NAMALWA (cell line): ENCODE results near the gene NEUROG1.
A peak's percentile ranks its signal among the peaks of the same experiment; 100 is the strongest.

Experiments used
- DNase-seq: peaks from one replicate; pipeline ENCODE4 v3.0.0-alpha.2; 2015; ENCODE audit warnings: low spot score

Gene NEUROG1, protein sequence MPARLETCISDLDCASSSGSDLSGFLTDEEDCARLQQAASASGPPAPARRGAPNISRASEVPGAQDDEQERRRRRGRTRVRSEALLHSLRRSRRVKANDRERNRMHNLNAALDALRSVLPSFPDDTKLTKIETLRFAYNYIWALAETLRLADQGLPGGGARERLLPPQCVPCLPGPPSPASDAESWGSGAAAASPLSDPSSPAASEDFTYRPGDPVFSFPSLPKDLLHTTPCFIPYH

DNA sequence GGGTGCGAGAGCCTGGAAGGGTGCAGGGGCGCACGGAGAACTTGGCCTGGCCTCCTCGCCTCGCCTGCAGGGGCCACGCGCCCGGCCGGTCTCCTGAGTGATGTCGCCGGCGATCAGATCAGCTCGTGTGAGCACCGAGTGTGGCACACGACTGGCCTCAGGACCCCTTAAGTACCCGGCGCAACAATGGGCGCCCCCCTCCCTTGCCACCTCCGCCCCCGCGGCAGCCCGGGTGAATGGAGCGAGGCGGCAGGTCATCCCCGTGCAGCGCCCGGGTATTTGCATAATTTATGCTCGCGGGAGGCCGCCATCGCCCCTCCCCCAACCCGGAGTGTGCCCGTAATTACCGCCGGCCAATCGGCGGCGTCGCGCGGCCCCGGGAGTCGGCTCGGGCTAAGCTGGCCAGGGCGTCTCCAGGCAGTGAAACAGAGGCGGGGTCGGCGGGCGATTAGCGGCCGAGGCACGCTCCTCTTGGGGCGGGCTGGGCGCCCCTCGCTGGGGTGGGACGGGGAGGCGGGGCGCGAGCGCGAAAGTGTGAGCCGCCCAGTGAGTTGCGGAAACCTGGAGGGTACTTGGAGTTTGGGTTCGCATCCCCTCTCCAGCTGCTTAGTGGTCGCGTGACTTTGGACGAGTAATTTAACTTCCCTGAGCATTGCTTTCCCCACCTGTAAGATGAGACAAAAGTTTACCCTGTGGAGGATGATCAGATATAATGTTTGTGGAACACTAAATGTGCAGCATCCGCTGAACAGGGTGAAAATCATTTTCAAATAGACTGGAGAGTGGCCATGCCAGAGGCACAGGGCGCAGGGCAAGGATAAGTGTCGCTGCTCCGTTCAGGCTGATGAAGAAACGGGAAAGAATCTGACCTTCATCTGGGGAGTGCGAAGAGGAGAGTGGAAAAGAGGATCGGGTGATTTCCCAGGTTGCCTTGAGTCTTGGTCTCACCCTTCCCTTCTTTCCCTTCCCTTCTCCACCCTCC lies at the start of gene NEUROG1:
Gene NEUROG1, minus strand, starts transcription at position 145 of the 982 bp plus-strand sequence. CDS start 274 bp downstream, outside the sequence.
- DNase-seq, result no peak

DNA sequence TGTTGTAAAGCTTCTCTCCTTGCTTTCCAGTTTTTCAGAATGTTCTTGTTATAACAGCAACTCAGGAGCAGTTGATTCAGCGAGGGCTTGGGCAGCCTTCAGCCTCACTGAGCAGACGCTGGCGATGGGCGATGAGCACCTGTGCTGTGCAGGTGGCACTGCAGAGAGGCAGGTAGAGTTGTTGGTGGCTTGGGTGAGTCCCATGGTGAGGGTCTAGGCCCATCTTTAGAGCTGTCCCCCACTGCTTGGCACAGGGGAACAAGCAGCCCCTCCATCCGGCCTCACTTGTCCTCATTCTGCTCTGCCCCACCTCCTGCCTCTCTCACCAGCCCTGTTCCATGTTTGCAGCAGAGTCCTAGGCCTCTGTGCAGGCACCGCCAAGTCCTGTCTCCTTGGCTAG lies 49.2 kb upstream of the NEUROG1 start:
- no peak for DNase-seq

DNA sequence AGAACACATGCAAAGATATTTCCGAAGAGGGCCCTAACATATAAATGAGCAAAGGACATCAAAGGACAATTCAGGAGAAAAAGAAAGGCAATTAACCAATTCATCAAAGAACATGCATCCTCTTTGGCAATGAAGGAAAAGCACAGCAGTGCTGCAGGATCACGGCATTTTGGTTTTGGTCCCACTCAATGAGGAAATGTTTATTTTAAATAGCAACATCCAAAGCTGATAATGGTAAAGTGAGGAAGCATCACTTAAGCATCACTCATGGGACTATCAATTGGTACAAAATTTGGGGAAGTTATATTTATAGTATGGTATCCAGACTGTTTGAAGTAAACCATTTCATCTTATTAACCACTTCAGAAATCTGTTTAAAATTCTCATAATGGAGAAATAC lies 48.5 kb upstream of the NEUROG1 start:
- DNase-seq, result no peak

DNA sequence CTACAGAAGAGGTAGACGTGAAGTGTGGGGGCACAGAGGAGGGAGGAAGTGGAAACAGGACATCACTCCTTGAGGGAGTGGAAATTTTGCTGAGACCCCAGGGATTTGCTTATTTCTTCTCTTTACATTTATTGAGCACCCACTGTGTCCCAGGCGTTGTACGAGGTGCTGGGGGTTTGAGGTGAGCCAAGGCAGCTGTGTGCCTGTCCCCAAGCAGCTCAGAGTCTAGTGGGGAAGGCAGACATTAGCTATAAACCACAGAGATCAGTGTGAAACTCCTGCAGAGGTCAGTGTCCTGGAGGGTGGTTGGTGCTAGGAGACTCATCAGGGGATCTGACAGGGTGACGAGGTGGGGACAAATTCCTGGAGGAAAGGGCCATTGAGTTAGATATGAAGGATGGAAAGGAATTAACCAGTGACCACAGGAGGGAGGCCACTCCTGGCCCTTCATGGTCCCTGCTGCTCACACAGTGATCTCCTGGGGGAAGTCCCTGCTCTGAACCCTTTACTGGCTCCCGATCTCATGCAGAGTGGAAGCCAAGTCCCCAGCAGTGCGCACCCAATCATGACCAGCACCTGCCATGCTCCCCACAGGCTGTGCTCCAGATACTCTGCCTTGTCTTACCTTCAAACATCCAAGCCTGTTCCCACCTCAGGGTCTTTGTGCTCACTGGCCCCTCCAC lies 46.5 kb upstream of the NEUROG1 start:
- no peak for DNase-seq

DNA sequence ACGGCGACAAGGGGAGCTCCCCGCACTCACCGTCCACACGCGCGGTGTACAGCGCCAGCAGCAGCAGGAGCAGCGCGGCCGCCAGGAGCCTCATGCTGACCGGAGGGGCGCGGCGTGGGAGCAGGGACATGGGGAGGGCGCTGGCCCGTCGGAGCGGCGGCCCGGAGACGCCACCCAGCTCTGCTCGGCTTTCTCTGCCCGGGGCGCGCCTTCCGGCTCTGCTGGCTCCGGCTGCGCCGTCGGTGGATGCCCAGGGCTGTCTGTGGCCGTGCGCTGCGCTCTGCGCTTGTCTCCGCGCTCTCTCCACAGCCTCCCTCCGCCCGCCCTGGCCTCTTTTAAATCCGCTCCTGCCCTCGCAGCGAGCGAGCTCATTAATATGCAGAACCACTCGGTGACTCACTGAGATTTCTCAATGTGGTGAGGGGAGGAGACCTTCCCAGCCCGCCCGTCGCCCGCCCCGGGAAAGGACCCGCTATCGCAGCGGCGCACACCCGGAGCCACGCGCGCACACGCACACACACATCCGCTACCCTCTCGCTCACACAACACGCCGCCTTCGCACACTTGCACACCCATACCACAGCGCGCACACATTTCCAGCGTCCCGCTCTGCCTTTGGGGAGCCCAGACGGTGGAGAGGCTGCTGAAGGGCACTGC lies 43.0 kb upstream of the NEUROG1 start, which contains the start of gene CXCL14:
Gene CXCL14, minus strand, starts transcription at position 307 of the 657 bp plus-strand sequence. Its CDS starts 213 bp downstream, at position 94.
- no peak for DNase-seq

DNA sequence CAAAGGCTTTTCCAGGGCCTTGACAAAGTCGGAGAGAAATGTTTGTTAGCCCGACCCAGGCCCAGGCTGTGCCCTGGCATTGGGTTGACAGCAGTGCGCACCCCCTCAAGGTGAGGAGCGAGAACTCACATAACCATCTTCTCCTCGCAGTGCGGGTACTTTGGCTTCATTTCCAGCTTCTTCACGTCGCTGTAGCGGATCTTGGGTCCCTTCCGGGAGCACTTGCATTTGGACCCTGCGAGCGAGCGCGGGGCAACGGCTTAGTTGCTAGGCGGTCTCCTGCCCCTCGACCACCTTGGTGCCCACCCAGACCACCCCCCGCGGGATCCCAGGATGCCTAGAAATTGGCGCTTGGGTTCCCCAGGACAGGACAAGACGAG lies 42.5 kb upstream of the NEUROG1 start:
- no peak for DNase-seq

DNA sequence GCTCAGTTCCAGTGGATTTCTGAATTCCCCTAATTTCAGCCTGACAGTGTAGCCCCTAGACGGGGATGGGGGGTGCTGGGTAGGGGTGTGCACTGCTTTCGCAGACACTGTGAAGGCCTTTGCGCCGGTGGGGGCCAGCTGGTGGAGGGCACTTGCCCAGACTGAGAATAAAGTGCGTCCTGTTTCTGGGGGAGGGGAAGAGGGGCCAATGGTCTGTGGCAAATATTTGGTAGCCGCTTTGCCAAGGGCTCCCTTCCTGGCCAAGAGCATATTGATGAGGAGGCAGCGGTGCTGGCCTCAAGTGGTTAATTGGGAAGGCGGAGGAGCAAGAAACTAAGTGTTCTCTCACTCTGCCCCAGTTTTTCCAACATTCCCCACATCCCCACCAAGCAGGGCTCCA lies 41.7 kb upstream of the NEUROG1 start:
- no peak for DNase-seq

DNA sequence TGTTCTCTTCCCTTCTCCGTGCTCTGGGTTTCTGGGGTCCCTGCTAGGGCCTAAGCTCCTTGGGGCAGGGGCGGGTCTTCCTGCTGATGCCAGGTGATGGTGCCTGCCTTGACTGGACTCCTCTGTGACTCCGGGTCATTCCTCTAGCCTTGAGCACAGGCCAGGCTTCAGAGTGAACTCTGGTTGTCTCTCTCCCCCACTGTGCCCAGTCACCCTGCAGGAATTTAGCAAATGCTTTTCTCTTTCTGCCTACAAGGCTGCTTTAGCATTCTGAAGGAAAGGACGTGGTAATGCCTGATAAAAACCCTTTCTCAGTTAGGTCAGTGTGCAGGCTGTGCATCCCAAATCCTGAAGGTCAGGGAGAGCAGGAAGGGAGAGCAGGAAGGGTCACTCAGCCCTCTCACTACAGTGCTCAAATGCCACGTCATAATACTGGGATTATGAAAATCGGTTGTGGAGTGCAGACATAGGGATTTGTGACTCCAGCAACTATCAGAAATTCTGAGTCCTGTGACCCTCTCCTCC lies 40.4 kb upstream of the NEUROG1 start:
- DNase-seq, result no peak

DNA sequence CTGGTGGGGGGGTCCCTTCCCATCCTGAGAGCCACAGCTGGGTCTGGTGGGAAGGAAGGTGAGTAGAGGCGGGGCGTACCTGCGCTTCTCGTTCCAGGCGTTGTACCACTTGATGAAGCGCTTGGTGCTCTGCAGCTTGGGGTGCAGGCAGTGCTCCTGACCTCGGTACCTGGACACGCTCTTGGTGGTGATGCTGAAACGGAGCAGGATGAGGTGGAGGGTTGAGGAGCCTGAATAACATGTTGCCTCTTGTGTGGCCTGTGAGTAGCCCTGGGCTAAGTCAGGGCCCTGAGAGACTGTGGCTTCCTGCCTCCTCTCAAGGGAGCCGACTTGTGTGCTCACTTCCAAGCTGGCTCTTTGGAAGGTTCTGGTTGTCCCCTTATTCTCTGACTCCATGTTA lies 38.7 kb upstream of the NEUROG1 start:
- DNase-seq, result no peak

DNA sequence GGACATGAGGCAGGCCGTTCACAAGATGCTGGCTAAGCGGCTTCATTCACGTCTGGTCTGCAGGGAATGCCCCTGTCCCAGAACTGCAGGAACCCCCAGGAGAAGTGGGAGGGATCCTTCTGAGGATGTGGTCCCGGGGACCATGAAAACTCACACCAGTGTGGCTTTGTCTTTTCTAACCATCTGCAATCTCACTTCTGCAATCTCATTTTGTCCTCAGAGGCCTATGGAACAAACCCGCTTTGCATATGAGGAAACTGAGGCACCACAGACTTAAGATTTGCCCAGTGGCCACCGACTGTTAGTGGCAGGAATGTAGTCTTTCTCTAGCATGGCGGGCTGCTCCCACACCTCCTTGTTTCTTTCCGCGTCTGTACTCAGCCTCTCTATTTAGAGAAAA lies 36.1 kb upstream of the NEUROG1 start:
- no peak for DNase-seq

DNA sequence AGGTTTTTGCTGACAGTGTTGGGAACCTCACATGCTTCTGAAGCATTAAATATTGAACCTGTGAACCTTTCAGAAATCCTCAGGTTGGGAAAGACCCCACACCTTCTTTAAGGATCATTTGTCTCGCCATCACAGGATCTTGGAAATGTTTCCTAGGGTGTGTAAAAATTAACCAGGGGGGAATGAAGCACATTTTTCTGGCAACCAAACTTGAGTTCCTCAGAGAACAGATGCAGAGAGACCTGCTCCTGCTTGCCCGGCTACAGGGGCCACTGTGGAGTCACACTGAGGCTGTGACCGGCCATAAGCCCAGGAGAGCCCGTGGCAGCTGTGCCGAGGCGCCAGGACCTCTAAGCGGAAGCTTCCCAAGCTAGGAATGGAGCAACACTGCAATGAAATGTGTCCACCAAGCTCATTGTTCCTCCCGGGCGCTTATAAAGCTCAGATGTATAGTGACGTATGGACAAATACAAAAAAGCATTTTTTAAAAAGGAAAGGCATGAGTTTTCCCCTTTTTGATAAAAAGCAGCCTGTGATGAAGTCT lies 35.4 kb upstream of the NEUROG1 start:
- no peak for DNase-seq

DNA sequence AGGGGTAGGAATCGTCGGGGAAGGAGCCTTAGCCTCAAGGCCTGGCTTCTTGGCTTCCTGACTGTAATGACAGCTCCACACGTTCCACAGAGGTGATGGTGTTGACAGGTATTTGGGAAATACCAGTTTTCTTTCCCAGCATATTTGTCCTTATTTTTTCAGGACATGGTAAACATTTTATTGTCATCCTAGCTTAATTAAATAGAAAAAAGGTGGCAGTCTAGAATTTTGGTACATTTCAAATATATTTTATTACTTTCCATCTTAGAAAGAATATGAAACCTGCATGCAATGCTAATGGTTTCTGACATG lies 34.6 kb upstream of the NEUROG1 start:
- DNase-seq, result no peak

DNA sequence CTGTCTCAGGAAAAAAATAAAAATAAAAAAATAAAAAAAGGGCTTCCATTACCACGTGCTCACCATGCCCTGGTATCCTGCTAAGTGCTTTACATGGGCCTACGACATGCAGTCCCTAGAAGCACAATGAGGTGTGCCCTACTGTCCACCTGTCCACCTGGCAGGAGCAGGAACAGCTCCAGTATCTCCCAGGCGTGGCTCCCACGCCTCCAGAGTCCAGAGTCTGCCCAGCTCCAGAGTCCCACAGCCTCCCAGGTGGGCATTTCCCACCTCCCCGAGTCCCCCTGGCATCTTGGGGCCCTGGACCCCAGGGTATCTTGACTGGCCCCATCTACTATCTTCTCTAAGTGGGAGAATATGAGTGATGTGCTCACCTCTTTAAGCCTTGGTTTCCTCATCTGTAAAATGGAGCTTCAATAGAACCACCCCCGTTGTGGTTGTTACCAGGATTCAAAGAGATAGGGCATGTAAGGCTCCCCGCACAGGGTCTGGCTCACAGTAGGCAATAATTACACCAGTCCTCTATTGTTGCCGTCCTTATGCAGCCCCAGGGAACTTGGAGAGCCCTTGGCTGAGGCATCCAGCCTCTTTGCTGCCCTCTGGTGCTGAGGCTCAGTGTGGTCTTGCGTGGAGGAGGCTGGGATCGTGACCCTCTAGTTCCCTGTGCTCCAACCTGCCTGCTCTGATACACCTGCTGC lies 34.1 kb upstream of the NEUROG1 start:
- peak; percentile 54 for DNase-seq

DNA sequence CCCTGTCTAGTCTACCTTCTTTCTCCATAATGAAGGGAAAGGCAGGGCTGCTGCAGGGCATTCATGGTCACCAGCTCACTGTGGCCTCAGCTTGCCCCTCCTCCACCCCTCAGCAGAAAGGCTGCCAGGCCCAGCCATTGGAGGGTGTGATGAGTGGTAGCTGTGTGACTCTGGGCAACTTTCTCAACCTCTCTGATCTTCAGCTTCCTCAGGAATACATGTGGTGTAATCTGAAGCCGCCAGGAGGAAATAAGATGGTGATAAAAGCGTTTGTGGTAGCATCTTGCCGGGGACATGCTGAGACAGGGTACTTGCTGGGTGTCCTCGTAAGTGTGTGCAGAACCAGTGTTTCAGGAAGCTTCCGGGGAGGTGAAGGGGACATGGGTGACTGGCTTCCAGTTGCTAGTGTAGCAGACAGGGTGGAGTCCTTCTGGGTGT lies 33.2 kb upstream of the NEUROG1 start:
- DNase-seq, result no peak

DNA sequence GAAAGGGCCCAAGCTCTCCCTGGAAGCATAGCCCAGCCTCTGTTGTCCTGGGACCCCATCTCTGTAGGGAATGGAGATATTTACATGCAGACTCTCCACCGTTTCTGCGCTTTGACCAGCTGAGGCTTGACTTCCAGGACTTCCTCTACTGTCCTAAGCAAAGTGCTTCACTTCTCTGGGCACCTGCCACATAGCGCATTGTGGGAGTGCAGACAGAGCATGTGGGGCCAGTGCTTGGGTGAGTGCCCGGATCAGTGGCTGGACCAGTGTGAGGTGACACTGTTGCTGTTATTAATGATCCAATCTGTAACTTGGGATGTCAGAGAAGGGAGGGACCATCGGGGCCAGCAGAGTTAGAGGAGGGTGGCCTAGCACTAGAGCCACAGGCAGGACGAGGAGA lies 32.5 kb upstream of the NEUROG1 start:
- DNase-seq, result no peak

DNA sequence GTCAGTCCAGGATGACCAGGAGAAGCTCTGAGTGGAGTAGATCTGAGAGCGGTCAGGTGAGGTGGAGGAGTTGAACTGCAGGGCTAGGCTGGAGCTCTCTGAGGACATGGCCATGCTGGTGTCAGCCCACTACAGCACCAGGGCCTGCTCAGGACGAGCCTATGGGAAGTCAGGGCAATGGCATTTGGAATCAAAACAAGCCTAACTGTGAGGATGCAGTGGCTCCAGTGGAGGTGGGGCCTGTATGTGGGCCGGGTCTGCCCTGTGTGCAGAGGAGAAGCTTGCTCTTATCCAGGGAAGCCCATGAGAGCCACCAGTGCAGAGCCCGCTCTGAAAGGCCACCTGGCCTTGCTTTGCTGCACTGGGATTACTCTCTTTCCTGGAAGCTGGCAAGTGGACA lies 31.9 kb upstream of the NEUROG1 start:
- DNase-seq, result no peak

DNA sequence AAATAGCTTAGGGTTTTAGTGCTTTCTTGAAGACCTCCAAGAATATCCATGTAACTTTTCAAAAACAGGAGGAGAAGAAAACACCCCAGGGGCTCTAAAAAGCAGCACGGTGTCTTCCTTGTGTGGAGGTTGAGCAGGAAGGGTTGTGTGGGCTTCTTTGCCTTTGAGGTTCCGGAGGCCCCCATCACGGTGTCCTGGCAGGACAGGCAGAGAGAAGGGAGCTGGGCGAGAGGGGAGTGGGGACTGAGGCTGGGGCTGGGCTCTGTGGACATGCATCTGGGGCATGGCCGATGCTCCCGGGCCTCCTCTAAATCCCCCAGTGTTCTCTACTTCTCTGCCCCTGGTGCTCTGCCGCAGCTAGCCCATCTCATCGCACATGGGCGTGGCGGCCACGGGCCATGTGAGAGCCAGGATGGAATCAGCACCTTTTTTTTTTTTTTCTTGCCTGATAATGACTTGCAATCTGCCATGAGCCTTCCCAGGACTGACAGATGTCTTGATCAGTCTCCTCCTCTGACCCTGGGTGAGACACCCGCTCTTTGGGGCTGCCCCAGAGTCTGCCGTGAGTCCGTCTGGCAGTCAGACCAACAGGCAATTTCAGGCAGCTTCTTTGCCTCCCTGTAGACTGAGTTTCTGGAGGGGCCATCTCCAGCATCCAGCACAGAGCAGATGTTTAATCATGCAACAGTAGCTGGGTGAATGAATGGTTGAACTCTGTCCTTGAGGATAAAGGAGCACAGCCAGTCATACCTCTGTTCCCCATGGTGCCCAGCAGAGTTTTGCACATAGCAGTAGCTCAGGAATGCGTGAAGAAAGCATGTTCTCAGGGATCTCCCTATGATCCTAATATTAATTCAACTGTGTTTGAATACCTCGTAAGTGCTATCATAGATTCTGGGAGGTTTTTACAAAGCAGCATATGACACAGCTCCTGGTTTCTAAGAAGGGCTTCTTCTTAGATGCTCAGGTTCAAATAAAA lies 30.9 kb upstream of the NEUROG1 start:
- DNase-seq, result no peak

DNA sequence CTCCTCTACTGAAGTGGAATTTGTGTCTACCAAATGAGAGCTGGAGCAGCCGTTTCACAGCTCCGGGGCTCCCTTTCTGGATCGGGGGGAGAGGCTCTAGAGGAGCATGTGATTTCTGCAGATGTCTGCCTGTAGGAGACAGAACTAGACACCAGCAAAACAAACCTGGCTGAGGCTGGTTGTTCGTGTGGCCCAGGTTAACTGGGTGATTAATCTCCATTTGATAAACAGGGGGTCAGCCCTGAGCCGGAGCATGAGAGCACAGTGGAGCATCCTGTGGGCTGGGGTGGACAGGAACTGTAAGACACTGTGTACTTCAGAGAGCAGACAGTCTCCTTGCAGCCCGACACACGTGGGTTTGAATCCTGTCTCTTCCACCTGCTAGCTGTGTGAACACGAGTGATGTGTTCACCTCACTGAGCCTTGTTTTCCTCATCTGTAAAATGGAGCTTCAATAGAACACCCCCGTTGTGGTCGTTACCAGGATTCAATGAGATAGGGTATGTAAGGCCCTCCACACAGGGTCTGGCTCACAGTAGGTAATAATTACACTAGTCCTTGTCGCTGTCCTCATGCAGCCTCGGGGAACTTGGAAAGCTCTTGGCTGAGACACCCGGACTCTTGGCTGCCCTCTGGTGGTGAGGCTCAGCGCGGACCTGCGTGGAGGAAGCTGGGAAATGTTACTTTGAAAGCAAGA lies 30.1 kb upstream of the NEUROG1 start:
- peak; percentile 75 for DNase-seq

DNA sequence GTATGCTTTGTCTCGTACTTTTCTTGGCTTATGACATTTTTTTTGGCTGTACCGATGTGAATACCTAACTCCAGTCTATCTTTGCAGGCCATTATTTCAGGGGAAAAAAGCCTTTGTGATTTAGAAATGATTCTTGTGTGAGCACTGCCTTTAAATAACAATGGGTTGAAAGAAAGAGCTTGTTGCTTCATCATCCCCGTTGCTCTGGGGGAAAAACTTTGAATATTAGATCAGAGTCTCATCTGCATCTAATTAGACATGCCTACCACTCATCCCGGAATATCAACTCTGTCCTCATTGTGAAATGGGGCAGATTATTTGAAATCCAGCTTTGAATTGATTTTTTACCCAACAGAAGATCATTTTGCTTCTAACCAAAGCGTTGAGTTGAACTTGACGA lies 29.5 kb upstream of the NEUROG1 start:
- no peak for DNase-seq
